CD14-positive monocyte (primary cell): ENCODE measurements around the gene TOP2A. TPM values are rescaled to one million over a fixed set of nuclear protein-coding genes. Genes with fewer than 3 reads are reported as not detected.

ENCODE experiments used
- DNase-seq, 3 donors: peaks; one replicate each; pipeline ENCODE4 v3.0.0-alpha.2; 2011 to 2022
- H2AFZ ChIP-seq: 2 replicates; pipeline ENCODE4 v1.6.0; 2012; ENCODE audit warnings: mild to moderate bottlenecking, low read depth, low read length, inconsistent platforms; ENCODE audit not compliant: insufficient read depth, poor library complexity, severe bottlenecking
- H3K27ac ChIP-seq, 2 donors: 1 replicate in 1 of 2; 2 replicates in 1 of 2; pipeline ENCODE4 v1.5.1; 2012 to 2013; ENCODE audit warnings: low read length in 2 of 2, control low read depth in 1 of 2, inconsistent platforms in 1 of 2, low read depth in 1 of 2, mild to moderate bottlenecking in 1 of 2
- H3K27me3 ChIP-seq, 2 donors: one replicate each; pipeline versions ENCODE4 v1.6.0 to v1.6.1; 2011 to 2013; ENCODE audit warnings: low read length in 2 of 2; ENCODE audit not compliant: control insufficient read depth in 2 of 2, insufficient read depth in 2 of 2
- H3K36me3 ChIP-seq, 2 donors: replicated peaks in 1 of 2; 1 replicate in 1 of 2; 2 replicates in 1 of 2; pipeline versions ENCODE4 v1.5.1 to v1.6.1; 2012 to 2013; ENCODE audit warnings: low read length in 2 of 2, control low read depth in 1 of 2, inconsistent platforms in 1 of 2, mild to moderate bottlenecking in 1 of 2; ENCODE audit not compliant: insufficient read depth in 2 of 2, control insufficient read depth in 1 of 2
- H3K4me1 ChIP-seq, 2 donors: 1 replicate in 1 of 2; 2 replicates in 1 of 2; pipeline versions ENCODE4 v1.5.1 to v1.6.1; 2012 to 2013; ENCODE audit warnings: low read length in 2 of 2, control low read depth in 1 of 2, inconsistent platforms in 1 of 2, mild to moderate bottlenecking in 1 of 2, moderate library complexity in 1 of 2; ENCODE audit not compliant: insufficient read depth in 2 of 2, control insufficient read depth in 1 of 2
- H3K4me2 ChIP-seq: replicated peaks from 2 replicates; pipeline ENCODE3; 2012; ENCODE audit warnings: low read length, moderate library complexity, mild to moderate bottlenecking; ENCODE audit not compliant: poor library complexity, severe bottlenecking; ENCODE audit errors: extremely low read depth
- H3K4me3 ChIP-seq, 3 experiments: fragments of 200-600 bp in 1 of 3; sonication (generic) in 1 of 3; replicated peaks in 1 of 3; 1 replicate in 2 of 3; 2 replicates in 1 of 3; pipeline ENCODE4 v1.5.1; 2011 to 2013; ENCODE audit warnings: low read length in 3 of 3, mild to moderate bottlenecking in 3 of 3, control low read depth in 2 of 3, low read depth in 2 of 3, inconsistent platforms in 1 of 3, moderate library complexity in 1 of 3
- H3K79me2 ChIP-seq: 2 replicates; pipeline ENCODE4 v1.6.0; 2012; ENCODE audit warnings: mild to moderate bottlenecking, control low read depth, inconsistent platforms, low read length, moderate library complexity; ENCODE audit not compliant: insufficient read depth
- H3K9ac ChIP-seq: 2 replicates; pipeline ENCODE4 v1.6.0; 2017; ENCODE audit warnings: low read length, mild to moderate bottlenecking; ENCODE audit not compliant: insufficient read depth, poor library complexity, severe bottlenecking
- H3K9me3 ChIP-seq, 2 donors: replicated peaks in 1 of 2; 1 replicate in 1 of 2; 2 replicates in 1 of 2; pipeline versions ENCODE4 v1.5.1 to v1.6.1; 2012 to 2013; ENCODE audit warnings: low read length in 2 of 2, control low read depth in 1 of 2; ENCODE audit not compliant: control insufficient read depth in 1 of 2, insufficient read depth in 1 of 2
- H4K20me1 ChIP-seq: 2 replicates; pipeline ENCODE4 v1.6.0; 2012; ENCODE audit warnings: mild to moderate bottlenecking, low read length, control low read depth, moderate library complexity; ENCODE audit not compliant: insufficient read depth
- H3K27ac Mint-ChIP-seq, 7 donors: one replicate each; pipeline ENCODE4 v1.8.0; 2020; ENCODE audit warnings: mild to moderate bottlenecking in 7 of 7, mixed read lengths in 7 of 7, moderate library complexity in 6 of 7, inconsistent platforms in 2 of 7
- H3K27me3 Mint-ChIP-seq, 3 donors: one replicate each; pipeline ENCODE4 v1.8.0; 2021 to 2022; ENCODE audit warnings: low read depth in 3 of 3, mild to moderate bottlenecking in 3 of 3, mixed read lengths in 3 of 3, moderate library complexity in 3 of 3, inconsistent platforms in 1 of 3
- H3K36me3 Mint-ChIP-seq, 2 donors: one replicate each; pipeline ENCODE4 v1.8.0; 2020; ENCODE audit warnings: mixed read lengths in 2 of 2, inconsistent platforms in 1 of 2, mild to moderate bottlenecking in 1 of 2
- H3K4me1 Mint-ChIP-seq: one replicate; pipeline ENCODE4 v1.8.0; 2020; ENCODE audit warnings: mild to moderate bottlenecking, mixed read lengths
- H3K4me3 Mint-ChIP-seq, 2 donors: one replicate each; pipeline ENCODE4 v1.8.0; 2020; ENCODE audit warnings: mild to moderate bottlenecking in 2 of 2, mixed read lengths in 2 of 2, moderate library complexity in 1 of 2
- H3K9me3 Mint-ChIP-seq, 7 donors: one replicate each; pipeline ENCODE4 v1.8.0; 2020 to 2022; ENCODE audit warnings: mixed read lengths in 7 of 7, mild to moderate bottlenecking in 6 of 7, moderate library complexity in 6 of 7, inconsistent platforms in 2 of 7
- CTCF ChIP-seq: fragments of 200-600 bp; IDR thresholded peaks from one replicate; pipeline ENCODE4 v1.8.0; 2022; ENCODE audit warnings: antibody characterized with exemption, mild to moderate bottlenecking
- WGBS: methylation state at CpG from one replicate; pipeline ENCODE4 v1.1.5; 2013; ENCODE audit warnings: missing lambda C conversion rate; ENCODE audit not compliant: insufficient coverage; 5-methylcytosine and 5-hydroxymethylcytosine counted together
- intact Hi-C, 2 donors: fragments of 100-400 bp; cut with micrococcal nuclease; formaldehyde crosslinking; loops; one replicate each; pipeline versions ENCODE4 v1.15.0 to v1.15.1; 2023
- polyA plus RNA-seq, 3 donors: library from polyadenylated mRNA; depleted of rRNA in 1 of 3; unstranded in 2 of 3; stranded (reverse) in 1 of 3; fragments of 300-500 nt in 2 of 3; fragments of >200 nt in 1 of 3; fragmentation: Illumina TruSeq in 2 of 3; gene quantifications; 1 replicate in 2 of 3; 2 replicates in 1 of 3; pipeline ENCODE4 v1.2.3, GENCODE V29; 2012 to 2021

The TOP2A gene
- polyA plus RNA-seq, 3 donors, result 0.01 to 0.94 (median 0.28) TPM

GRCh38 chr17:40452216-40452787 is 34.6 kb upstream of the TOP2A start:
- Histone ChIP-seq H3K36me3 (no peaks in the 10 kb centered on the region), H3K9ac (no peak overlapping the region), H3K4me2 (no peak overlapping the region), H3K27me3 (peaks cover 0 to 10% of the 10 kb centered on the region in 2 donors), H3K9me3 (no peaks in the 10 kb centered on the region), H2AFZ (no peak overlapping the region), H3K4me3 (no peak overlapping the region), H3K27ac (no peak overlapping the region), H4K20me1 (no peaks in the 10 kb centered on the region), H3K79me2 (no peaks in the 10 kb centered on the region), H3K4me1 (peaks cover 6 to 13% of the 10 kb centered on the region in 2 donors)
- no peak for TF ChIP-seq CTCF
- no peak overlapping the region for H3K4me3 Mint-ChIP-seq
- peak overlapping the region in 1 of 7 donors; percentile 41 for H3K27ac Mint-ChIP-seq
- H3K9me3 Mint-ChIP-seq, result no peaks in the 10 kb centered on the region
- H3K36me3 Mint-ChIP-seq, result no peaks in the 10 kb centered on the region
- H3K4me1 Mint-ChIP-seq, result peaks cover 13% of the 10 kb centered on the region
- 88% methylated on average over 3 of the region's 7 CpGs for WGBS
- H3K27me3 Mint-ChIP-seq, result peaks cover 19 to 38% (median 22%) of the 10 kb centered on the region in 3 donors
- intact Hi-C loops, result no loop called here
- no peak for DNase-seq

DNA sequence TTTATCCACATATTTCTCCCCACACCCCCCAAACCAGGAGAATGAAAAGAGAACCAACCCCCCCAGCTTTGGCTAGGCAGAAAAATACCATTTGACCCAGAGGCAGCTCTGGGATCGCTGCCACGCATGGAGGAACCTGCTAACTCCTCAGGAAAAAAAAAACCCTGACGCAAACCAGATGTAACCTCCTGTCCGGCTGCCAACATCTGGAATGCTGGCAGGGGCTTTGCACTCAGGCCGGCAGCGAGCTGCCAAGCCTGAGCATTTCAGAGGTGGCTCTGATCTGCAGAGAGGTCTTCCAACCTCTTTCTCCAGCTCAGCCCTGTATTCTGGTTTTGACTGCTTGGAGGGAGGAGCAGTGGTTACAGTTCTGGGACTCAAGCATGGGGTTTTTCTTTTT is 33.7 kb upstream of the TOP2A start:
- no peaks in the 10 kb centered on the region for H3K79me2 ChIP-seq
- Mint-ChIP-seq H3K9me3 (no peaks in the 10 kb centered on the region), H3K4me1 (peaks cover 13% of the 10 kb centered on the region), H3K27ac (no peak overlapping the region), H3K36me3 (no peaks in the 10 kb centered on the region), H3K27me3 (peaks cover 23 to 41% (median 27%) of the 10 kb centered on the region in 3 donors), H3K4me3 (no peak overlapping the region)
- no peak overlapping the region for H3K4me3 ChIP-seq
- peaks cover 6 to 13% of the 10 kb centered on the region in 2 donors for H3K4me1 ChIP-seq
- H4K20me1 ChIP-seq, result no peaks in the 10 kb centered on the region
- no peaks in the 10 kb centered on the region for H3K9me3 ChIP-seq
- WGBS, result 98% methylated on average over 4 of the region's 6 CpGs
- DNase-seq, result no peak
- peaks cover 0 to 10% of the 10 kb centered on the region in 2 donors for H3K27me3 ChIP-seq
- no peak overlapping the region for H3K4me2 ChIP-seq
- H3K36me3 ChIP-seq, result no peaks in the 10 kb centered on the region
- intact Hi-C loops, result no loop called here
- TF ChIP-seq CTCF, result no peak
- H3K9ac ChIP-seq, result no peak overlapping the region
- no peak overlapping the region for H3K27ac ChIP-seq
- no peak overlapping the region for H2AFZ ChIP-seq
